Activated CD8-positive, alpha-beta memory T cell treated with anti-CD3 and anti-CD28 coated beads for 24 hours (primary cell): ENCODE measurements around the gene RUNX1.

Experiments
- DNase-seq: peaks from one replicate; pipeline ENCODE4 v3.0.0-alpha.2; 2020

Gene RUNX1

GRCh38 chr21:35035581-35035980 lies 13.5 kb downstream of the RUNX1 start:
- DNase-seq, result peak; percentile 57

- DNase-seq, result peak; percentile 55
Measured at GRCh38 chr21:35035116-35035515, 14.0 kb downstream of the RUNX1 start.

GRCh38 chr21:35034203-35034926 lies 14.7 kb downstream of the RUNX1 start:
- peak; percentile 62 for DNase-seq

- no peak for DNase-seq
Measured at GRCh38 chr21:35032474-35033263, 16.4 kb downstream of the RUNX1 start.

GRCh38 chr21:35028451-35028978 lies 20.6 kb downstream of the RUNX1 start:
- no peak for DNase-seq

GRCh38 chr21:35027563-35028450 lies 21.3 kb downstream of the RUNX1 start:
- DNase-seq, result peak; percentile 55

GRCh38 chr21:35026617-35027562 lies 22.2 kb downstream of the RUNX1 start:
- peak; percentile 90 for DNase-seq

GRCh38 chr21:35026153-35026500 lies 23.0 kb downstream of the RUNX1 start:
- DNase-seq, result no peak

- peak; percentile 56 for DNase-seq
Measured at GRCh38 chr21:35025206-35026152, 23.6 kb downstream of the RUNX1 start.

GRCh38 chr21:35024513-35024912 lies 24.6 kb downstream of the RUNX1 start:
- no peak for DNase-seq

GRCh38 chr21:35024071-35024420 lies 25.1 kb downstream of the RUNX1 start:
- no peak for DNase-seq

GRCh38 chr21:35023396-35024070 lies 25.6 kb downstream of the RUNX1 start:
- DNase-seq, result peak; percentile 58

GRCh38 chr21:35021546-35021945 lies 27.6 kb downstream of the RUNX1 start:
- no peak for DNase-seq

GRCh38 chr21:35020902-35021301 lies 28.2 kb downstream of the RUNX1 start:
- DNase-seq, result peak; percentile 53

- peak; percentile 60 for DNase-seq
Measured at GRCh38 chr21:35020436-35020835, 28.7 kb downstream of the RUNX1 start.

GRCh38 chr21:35019631-35020032 lies 29.5 kb downstream of the RUNX1 start:
- peak; percentile 46 for DNase-seq

- peak; percentile 50 for DNase-seq
Measured at GRCh38 chr21:35017256-35017655, 31.8 kb downstream of the RUNX1 start.

- DNase-seq, result peak; percentile 50
Measured at GRCh38 chr21:35016517-35017188, 32.4 kb downstream of the RUNX1 start.

- peak; percentile 52 for DNase-seq
Measured at GRCh38 chr21:35016071-35016470, 33.0 kb downstream of the RUNX1 start.
